Central memory CD4-positive, alpha-beta T cell (primary cell): ENCODE measurements around the gene SMIM1.
A peak's percentile ranks its signal among the peaks of the same experiment; 100 is the strongest.
"Not testable (repeated sequence)": the region's sequence is repeated elsewhere in the genome, so short reads cannot be mapped to it uniquely, and the experiment has no call there.

Experiments used
- DNase-seq: peaks from one replicate; pipeline ENCODE4 v3.0.0; 2022

SMIM1 gene

DNA sequence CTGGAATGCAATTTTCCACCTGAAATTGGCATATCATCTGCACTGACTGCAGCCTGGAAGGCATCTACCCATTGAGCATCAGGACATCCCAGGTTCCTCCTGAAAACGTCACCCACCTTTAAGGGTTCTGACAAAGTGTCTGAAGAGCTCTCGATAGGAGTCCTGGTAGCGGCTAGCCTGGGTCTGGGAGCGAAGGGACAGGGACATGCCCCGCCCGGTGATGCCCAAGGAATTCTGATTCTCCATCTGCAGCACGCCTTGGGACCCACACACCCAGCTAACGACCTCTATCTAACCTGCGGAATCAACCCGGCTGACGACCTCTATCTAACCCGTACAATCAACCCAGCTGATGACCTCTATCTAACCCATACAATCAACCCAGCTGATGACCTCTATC is 33.6 kb upstream of the SMIM1 start:
- no peak for DNase-seq

- DNase-seq, result no peak
These were observed 32.5 kb upstream of the SMIM1 start for GRCh38 chr1:3740042-3740441.

GRCh38 chr1:3740752-3741151 is 31.8 kb upstream of the SMIM1 start:
- DNase-seq, result no peak

DNA sequence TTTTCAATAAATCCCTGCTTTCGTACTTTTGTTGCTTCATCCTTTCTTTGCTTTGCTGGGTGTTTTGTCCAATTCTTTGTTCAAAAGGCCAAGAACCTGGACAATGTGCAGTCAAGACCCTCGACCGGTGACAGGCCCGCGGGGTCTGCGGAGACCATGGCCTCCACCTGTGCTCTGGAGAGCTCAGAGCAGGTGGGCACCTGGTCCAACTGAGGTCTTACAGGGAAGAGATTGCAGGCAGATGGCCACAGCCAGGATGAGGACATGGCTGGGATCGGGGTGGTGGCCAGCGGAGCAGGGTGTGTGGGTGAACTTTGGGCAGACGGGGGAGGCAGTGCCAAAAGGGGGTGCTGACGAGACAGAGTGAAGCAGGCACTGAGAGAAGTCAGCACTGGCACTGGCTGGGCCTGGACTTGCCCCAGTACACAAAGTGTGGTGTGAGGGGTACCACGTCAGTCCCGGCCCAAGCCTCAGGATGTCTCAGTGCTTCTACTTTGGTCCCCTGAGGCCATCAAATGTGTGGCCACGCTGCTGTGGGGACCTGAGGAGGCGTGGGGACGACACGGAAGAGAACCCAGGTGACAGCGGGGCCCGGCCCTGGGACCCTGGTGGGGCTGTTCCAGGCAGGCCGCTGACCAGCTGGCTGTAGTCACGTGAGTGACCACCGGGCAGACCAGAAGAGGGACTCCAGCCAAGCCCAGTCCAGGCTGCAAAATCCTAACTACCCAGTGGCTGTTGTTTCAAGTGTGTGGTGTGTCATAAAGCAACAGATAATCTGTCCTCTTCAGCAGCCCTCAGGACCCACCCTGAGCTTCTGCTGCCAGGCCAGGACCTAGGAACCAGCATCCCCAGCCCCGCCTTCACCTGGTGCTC is 30.7 kb upstream of the SMIM1 start:
- DNase-seq, result no peak

- no peak for DNase-seq
These were observed 29.9 kb upstream of the SMIM1 start for GRCh38 chr1:3742439-3743298.

DNA sequence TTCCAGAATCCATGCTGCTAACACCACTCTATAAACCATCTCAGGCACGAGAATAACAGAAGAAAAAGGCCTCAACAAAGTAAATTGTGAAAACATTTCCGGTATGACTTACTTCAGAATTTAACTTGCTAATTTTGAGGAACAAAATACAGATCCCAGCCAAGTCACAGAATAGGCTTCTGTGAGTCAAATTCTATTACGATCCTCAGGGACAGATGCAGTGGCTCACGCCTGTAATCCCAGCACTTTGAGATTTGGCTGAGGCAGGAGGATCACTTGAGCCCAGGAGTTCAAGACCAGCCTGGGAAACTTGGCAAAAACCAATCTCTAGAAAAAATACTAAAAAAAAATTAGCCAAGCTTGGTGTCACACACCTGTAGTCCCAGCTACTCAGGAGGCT is 29.1 kb upstream of the SMIM1 start:
- DNase-seq, result no peak

- DNase-seq, result no peak
These were observed 28.7 kb upstream of the SMIM1 start for GRCh38 chr1:3743826-3744225.

GRCh38 chr1:3744646-3745045 is 27.9 kb upstream of the SMIM1 start:
- no peak for DNase-seq

DNA sequence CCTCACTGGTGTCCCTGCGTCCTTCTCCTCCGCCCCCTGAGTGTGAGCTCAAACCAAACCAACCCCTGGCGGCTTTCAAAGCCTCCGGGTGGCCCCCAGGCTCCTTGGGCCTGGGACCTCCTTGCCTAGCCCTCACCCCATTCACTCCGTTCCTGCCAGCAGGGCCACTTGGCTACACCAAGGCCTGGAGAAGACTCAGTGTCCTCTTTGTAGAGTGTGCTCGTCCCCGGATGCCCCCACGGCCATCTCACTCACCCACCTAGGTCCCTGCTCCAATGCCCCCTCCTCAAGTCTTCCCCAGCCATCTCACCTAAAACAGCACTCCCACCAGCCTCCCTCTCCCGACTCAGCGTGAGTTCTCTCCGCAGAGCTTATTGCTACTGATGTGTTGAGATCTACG is 27.5 kb upstream of the SMIM1 start:
- no peak for DNase-seq

GRCh38 chr1:3745590-3746381 is 26.8 kb upstream of the SMIM1 start:
- DNase-seq, result no peak

DNA sequence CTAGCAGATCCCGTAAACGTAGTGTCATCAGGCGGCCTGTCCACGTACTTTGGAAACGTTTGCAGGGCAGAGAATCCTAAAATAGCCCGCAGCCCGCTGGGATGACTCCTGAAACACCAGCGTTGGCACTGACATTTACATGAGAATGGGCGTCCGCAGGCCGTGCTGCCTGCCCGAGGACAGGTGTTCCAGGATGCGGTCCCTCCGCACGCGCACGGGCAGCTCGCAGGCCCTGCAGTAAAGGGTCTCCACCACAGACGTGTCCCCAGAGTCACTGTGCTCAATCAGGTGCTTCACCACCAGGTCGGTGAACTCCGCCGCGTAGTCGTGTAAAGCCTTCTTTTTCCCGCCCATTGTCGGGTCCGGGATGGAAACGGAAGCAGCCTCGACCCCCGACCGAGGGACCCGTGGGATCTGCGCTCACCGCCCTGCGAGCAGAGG is 26.1 kb upstream of the SMIM1 start:
- DNase-seq, result no peak

DNA sequence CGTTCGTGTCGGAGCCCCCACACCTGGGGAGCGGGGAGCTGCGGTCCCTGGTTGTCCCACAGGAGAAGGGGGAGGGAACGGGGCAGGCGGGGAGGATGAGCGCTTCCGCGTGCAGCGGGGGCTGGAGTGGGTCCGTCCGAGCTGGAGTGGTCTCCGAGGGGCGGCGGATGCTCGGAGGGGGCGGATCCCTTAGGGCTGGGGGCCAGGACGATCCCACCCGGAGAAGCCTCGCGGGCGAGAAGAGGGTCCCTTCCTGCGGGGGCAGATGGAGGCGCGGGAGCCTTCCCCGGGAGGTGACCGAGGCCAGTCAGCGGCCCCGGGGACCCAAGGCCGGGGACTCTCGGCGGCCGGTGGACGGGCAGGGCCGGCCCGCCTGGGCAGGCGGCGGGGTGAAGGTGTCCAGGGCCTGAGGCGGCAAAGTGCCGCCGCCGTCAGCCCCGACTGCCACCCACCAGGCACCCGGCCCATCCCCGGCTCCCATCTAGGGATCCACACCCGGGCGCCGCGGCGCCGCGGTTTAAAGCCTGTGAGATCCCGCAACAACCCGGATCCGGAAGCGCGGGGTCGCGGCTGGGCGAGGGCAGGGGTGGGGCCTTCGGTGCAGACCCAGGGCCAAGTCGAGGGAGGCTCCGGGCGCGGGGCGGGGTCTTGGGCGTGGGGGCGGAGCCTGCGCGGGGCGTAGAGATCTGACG is 25.6 kb upstream of the SMIM1 start:
- peak; percentile 78 for DNase-seq

GRCh38 chr1:3747522-3747848 is 25.1 kb upstream of the SMIM1 start:
- DNase-seq, result no peak

- DNase-seq, result no peak
These were observed 24.6 kb upstream of the SMIM1 start for GRCh38 chr1:3747903-3748302.

DNA sequence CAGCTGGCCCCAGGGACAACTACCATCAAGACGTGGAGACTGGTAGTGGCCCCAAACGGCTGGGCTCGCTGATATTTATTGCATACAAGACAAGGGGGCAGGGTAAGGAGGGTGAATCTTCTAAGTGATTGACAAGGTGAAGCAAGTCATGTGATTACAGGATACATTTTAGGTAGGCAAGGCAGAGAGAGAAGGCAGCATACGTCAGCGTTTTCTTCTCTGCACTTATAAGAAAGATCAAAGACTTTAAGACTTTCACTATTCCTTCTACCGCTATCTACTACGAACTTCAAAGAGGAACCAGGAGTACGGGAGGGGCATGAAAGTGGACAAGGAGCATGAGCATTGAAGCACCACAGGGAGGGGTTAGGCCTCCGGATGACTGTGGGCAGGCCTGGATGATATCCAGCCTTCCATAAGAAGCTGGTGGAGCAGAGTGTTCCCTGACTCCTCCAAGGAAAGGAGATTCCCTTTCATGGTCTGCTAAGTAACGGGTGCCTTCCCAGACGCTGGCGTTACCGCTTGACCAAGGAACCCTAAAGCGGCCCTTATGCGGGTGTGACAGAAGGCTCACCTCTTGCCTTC is 24.1 kb upstream of the SMIM1 start:
- DNase-seq, result not testable (repeated sequence)

DNA sequence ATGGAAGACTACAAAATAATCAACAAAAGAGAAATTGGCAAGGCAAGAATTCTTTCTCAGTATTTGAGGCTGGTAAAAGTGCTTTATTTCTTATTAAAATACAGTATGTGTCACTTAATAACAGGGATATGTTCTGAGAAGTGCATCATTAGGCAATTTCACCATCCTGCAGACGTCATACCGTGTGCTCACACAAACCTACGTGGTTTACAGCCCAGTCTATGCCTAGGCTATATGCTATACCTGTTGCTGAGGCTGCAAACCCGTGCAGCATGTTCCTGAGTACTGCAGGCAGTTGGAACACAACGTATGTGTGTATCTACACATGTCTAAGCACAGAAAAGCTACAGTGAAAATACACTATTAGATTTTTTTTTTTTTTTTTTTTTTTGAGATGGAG is 23.0 kb upstream of the SMIM1 start:
- DNase-seq, result no peak

GRCh38 chr1:3750741-3751140 is 21.8 kb upstream of the SMIM1 start:
- DNase-seq, result no peak

- no peak for DNase-seq
These were observed 20.1 kb upstream of the SMIM1 start, which contains the start of gene CCDC27 for GRCh38 chr1:3752400-3752945. CCDC27 (plus strand) TSS chr1:3752450; CDS start chr1:3752482, 32 bp downstream.

DNA sequence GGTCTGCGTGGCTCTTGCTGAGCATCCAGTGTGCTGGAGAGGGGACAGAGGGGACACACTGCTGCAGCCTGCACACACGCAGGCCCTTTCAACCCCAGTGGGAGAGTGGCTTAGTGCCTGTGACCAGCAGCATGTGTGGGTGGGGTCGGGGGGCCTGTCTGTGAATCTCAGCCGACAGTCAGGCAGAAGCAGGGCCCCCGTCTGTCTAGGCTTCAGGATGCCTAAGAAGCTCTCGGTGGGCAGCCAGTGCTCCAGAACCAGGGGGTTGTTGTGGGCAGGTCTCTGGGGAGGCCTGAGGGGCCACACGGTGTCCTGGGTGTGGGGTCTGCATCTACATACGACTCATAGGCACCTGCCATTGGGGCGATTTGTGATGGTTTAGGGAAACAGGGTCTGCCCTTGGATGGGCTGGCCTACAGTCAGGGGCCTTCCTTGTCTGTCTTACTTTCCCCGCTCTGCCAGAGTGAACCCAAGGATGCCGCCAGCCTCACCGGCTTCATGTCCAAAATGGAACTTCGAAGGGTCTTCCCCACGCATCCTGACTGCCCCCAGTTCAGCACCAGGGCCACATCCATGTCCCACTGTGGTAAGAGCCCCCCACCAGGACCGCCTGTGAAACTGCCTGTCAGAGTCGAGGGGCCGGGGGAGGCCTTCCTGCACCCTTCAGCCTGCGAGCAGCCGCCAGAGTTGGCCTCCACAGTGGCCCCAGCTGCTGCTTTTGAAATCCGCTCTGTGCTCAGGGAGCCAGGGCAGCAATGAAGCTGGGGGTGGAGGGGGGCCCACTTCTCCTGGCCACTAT is 18.7 kb upstream of the SMIM1 start:
- no peak for DNase-seq

GRCh38 chr1:3756394-3756793 is 16.2 kb upstream of the SMIM1 start:
- no peak for DNase-seq

- no peak for DNase-seq
These were observed 13.4 kb upstream of the SMIM1 start for GRCh38 chr1:3759164-3759563.
